A549 treated with dexamethasone at 1 μM for 4 hours (cell line): ENCODE data around the gene ATG101. TPM values are rescaled to one million over a fixed set of nuclear protein-coding genes. Genes with fewer than 3 reads are reported as not detected.

ENCODE experiments used
- total RNA-seq: library from RNA; stranded (reverse); fragments of 200-300 nt; extraction: Qiagen RNA extraction; gene quantifications from 5 replicates; pipeline ENCODE4 v1.2.3, GENCODE V29; 2022

Gene ATG101, protein sequence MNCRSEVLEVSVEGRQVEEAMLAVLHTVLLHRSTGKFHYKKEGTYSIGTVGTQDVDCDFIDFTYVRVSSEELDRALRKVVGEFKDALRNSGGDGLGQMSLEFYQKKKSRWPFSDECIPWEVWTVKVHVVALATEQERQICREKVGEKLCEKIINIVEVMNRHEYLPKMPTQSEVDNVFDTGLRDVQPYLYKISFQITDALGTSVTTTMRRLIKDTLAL
- total RNA-seq: 78.4 to 97.5 TPM (median 90.3 TPM) in 5 replicates

GRCh38 chr12:52069327-52070184, at the start of gene ATG101:
Gene ATG101, plus strand, starts transcription at chr12:52069978. Its CDS starts 3,673 bp downstream, at chr12:52073651.

GRCh38 chr12:52050758-52051541, 18.8 kb upstream of the ATG101 start, which contains the start of gene NR4A1:
Gene NR4A1, plus strand, starts transcription at chr12:52051442. Its CDS starts 2,887 bp downstream, at chr12:52054329.

DNA sequence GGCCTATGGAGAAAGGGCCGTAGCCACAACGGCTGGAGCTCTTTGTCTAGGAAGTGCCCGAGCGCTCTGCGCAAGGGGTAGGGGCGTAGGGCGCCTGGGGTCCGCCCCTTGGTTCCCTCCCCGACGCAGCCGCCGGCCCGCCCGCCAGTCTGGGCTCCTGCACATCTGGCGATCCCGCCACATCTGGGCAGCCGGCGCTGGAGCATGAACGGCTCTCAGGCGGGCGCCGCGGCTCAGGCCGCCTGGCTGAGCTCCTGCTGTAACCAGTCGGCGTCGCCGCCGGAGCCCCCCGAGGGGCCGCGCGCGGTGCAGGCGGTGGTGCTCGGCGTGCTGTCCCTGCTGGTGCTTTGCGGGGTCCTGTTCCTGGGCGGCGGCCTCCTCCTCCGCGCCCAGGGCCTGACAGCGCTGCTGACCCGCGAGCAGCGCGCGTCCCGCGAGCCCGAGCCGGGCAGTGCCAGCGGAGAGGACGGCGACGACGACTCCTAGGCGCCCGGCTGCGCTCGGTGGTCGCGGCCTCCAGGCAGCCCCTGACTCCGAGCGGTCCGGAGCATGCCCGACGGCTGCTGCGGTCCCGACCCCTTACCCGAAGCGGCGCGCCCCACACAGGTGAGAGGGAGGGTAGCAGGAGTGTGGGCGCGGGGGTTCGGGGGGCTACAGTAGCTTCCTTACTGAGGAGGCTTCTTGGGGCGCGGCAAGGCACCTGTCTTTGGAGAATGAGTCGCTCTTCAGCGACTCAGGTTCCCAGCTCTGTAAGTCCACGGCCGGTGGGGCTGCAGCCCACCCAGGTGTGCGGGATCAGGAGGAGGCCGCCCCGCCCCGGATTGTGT, 10.0 kb downstream of the ATG101 start, which contains the start of gene SMIM41:
Gene SMIM41 (plus strand): TSS at position 129 of the 827 bp plus-strand sequence. CDS start 76 bp downstream, at position 205.

Other genes starting within 250 kb of the ATG101 start
- 0.15 to 0.31 TPM (median 0.21 TPM) in 5 replicates for gene FIGNL2, start 221.3 kb upstream of the ATG101 start, total RNA-seq
- gene ANKRD33, start 181.9 kb upstream of the ATG101 start, total RNA-seq: 0.08 TPM in 1 of 5 replicates, not detected in the others
- 0.07 to 0.18 TPM (median 0.11 TPM) in 5 replicates for gene ACVRL1, start 162.5 kb upstream of the ATG101 start, total RNA-seq
- gene ACVR1B, start 118.3 kb upstream of the ATG101 start, total RNA-seq: 14.6 to 19.2 TPM (median 18.2 TPM) in 5 replicates
- 0.67 to 1.4 TPM (median 0.88 TPM) in 5 replicates for gene TAMALIN, start 63.0 kb upstream of the ATG101 start, total RNA-seq
- 32.8 to 50.4 TPM (median 39.5 TPM) in 5 replicates for gene NR4A1, start 18.5 kb upstream of the ATG101 start, total RNA-seq
- not detected in 5 replicates for gene SMIM41, start 9.7 kb downstream of the ATG101 start, total RNA-seq
- gene KRT80, start 122.0 kb downstream of the ATG101 start, total RNA-seq: 26.5 to 44.3 TPM (median 38.1 TPM) in 5 replicates
- 4,985 to 6,528 TPM (median 5,990 TPM) in 5 replicates for gene KRT7, start 163.3 kb downstream of the ATG101 start, total RNA-seq
- gene KRT86, start 204.7 kb downstream of the ATG101 start, total RNA-seq: 26.6 to 30.4 TPM (median 27.1 TPM) in 5 replicates
- gene KRT81, start 221.6 kb downstream of the ATG101 start, total RNA-seq: 3,069 to 3,830 TPM (median 3,573 TPM) in 5 replicates